MM.1S (cell line): ENCODE data around the gene PNMT.

Experiments
- EZH2 ChIP-seq: fragments of 300-600 bp; sonication (generic); optimal IDR thresholded peaks from 2 replicates; pipeline ENCODE3; 2017; ENCODE audit warnings: low read depth, mild to moderate bottlenecking, antibody characterized with exemption, low read length, mixed read lengths
- EZH2phosphoT487 ChIP-seq: fragments of 300-600 bp; sonication (generic); IDR thresholded peaks from 2 replicates; pipeline ENCODE4 v1.6.1; 2018; ENCODE audit warnings: antibody characterized with exemption, low read length

DNA sequence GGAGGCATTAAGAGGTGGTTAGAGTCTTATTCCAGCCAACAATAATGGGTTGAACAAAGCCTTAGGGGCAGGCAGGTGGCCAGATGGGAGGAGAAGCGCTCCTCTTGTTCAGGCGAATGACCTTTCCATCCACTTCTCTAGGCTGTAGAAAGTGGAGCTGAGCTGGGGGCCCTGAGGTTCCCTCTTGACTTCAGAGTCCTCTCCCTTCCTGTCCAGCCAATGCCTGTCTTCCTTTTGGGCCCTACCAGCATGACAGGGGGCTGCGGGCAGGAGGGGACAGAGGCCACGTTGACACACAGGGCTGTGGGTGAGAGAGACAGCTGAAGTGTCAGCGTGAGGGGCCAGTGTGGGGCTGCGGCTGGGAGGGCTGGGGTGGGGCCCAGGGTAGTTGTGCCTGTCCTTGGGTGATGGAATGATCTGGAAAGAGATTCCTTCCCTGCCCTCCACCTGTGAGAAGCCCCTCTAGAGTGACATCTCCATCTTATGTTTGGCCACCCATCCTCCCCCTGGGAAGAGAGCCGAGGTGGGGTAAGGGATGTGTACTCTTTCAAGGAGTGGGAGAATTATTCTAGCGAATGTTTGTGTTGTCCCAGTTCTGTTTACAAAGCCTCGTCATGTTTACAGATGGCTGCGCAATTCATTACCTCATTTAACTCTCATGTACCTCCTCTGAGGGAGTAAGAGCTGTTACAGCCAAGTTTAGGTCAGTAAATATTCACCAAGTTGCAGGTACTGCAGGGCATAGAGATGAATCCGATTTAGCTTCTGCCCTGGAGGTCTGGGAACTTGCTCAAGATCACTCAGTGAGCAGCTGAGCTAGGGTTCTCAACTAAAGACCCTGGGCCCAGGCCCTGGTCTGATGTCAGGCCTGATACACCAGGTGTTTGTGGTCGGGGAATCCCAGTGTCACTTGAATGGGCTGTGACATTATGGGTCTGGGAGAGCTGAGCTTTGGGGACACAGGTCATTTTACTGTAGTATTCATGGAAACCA, 34.9 kb downstream of the PNMT start:
- TF ChIP-seq EZH2phosphoT487, result no peak
- TF ChIP-seq EZH2, result no peak
